Spinal cord (tissue), 10 donors: ENCODE results near the gene LTBP4. TPM values are rescaled to one million over a fixed set of nuclear protein-coding genes. Genes with fewer than 3 reads are reported as not detected.

Experiments
- DNase-seq, 6 donors: peaks; one replicate each; pipeline versions ENCODE4 v3.0.0 to v3.0.0-alpha.2; 2013 to 2015; ENCODE audit warnings: low spot score in 6 of 6, low read depth in 4 of 6
- H3K27ac ChIP-seq: one replicate; pipeline ENCODE4 v1.5.1; 2013; ENCODE audit warnings: low read depth, low read length, control low read depth
- H3K27me3 ChIP-seq: one replicate; pipeline ENCODE4 v1.6.1; 2013; ENCODE audit warnings: low read length; ENCODE audit not compliant: control insufficient read depth, insufficient read depth
- H3K36me3 ChIP-seq: one replicate; pipeline ENCODE4 v1.6.1; 2013; ENCODE audit warnings: low read length; ENCODE audit not compliant: control insufficient read depth, insufficient read depth
- H3K4me1 ChIP-seq: one replicate; pipeline ENCODE4 v1.6.1; 2013; ENCODE audit warnings: low read length; ENCODE audit not compliant: control insufficient read depth, insufficient read depth
- H3K4me3 ChIP-seq: one replicate; pipeline ENCODE4 v1.5.1; 2013; ENCODE audit warnings: low read depth, low read length, control low read depth
- H3K9me3 ChIP-seq: one replicate; pipeline ENCODE4 v1.6.1; 2013; ENCODE audit warnings: low read length; ENCODE audit not compliant: control insufficient read depth, insufficient read depth
- WGBS: methylation state at CpG from one replicate; pipeline ENCODE4 v1.1.5; 2013; ENCODE audit warnings: missing lambda C conversion rate; ENCODE audit not compliant: insufficient coverage; 5-methylcytosine and 5-hydroxymethylcytosine counted together
- polyA plus RNA-seq, 2 donors: library from polyadenylated mRNA; unstranded; fragments of 120-200 nt; gene quantifications; one replicate each; pipeline ENCODE4 v1.2.1, GENCODE V29; 2013; ENCODE audit not compliant: insufficient read length in 2 of 2
- total RNA-seq, 2 donors: library from RNA; depleted of rRNA in 1 of 2; stranded (reverse); fragments of 120-200 nt in 1 of 2; fragments of >200 nt in 1 of 2; gene quantifications; one replicate each; pipeline versions ENCODE4 v1.2.3 to v1.2.4, GENCODE V29; 2013 to 2014
- donor health status: healthy.

Gene LTBP4
- total and polyA plus RNA-seq, 4 donors, result 57.5 to 141 (median 69.8) TPM

DNA sequence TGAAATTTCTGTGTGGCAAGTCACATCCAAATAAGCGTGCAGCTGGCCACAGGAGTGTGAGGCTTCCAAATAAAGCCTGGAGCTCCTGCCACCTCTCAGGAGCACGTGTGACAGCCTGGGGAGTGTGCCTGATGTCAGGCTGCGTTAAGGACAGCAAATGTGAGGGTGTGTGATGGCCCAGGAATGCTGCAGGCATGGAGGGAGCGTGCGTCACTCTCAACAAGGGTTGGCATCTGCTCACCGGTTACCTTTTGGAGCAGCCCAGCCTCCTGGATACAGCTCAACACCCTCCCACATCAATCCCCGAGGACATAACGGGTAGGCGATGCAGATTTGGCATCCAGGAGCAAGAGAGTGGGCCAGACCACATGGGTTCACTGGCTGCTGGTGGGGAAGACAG, 70.2 kb downstream of the LTBP4 start:
- Histone ChIP-seq H3K36me3 (peaks cover 91% of the 10 kb centered on the region), H3K4me3 (no peak overlapping the region), H3K27me3 (no peaks in the 10 kb centered on the region), H3K9me3 (no peaks in the 10 kb centered on the region), H3K27ac (no peak overlapping the region), H3K4me1 (no peaks in the 10 kb centered on the region)
- WGBS, result 80% methylated on average over 9 of the region's 9 CpGs
- no peak for DNase-seq

DNA sequence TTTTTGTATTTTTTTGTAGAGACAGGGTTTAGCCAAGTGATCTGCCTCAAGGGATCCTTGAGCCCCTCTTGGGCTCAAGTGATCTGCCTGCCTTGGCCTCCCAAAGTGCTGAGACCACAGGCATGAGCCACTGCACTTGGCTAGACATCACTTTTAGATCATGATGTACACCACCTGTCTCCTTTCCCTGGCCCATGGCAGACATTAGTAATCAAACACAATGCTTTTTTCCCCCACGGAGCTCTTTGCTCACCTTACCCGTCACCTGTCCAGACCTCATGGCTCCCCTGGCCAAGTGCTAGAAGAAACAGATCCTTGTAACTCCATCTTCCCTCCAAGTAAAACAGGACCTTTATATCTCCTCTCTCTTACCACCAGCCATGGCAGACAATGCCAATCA, 70.9 kb downstream of the LTBP4 start:
- DNase-seq, result no peak
- 89% methylated on average over 2 of the region's 2 CpGs for WGBS
- no peak overlapping the region for H3K27ac ChIP-seq
- no peaks in the 10 kb centered on the region for H3K27me3 ChIP-seq
- no peaks in the 10 kb centered on the region for H3K9me3 ChIP-seq
- peaks cover 92% of the 10 kb centered on the region for H3K36me3 ChIP-seq
- H3K4me3 ChIP-seq, result no peak overlapping the region
- no peaks in the 10 kb centered on the region for H3K4me1 ChIP-seq

DNA sequence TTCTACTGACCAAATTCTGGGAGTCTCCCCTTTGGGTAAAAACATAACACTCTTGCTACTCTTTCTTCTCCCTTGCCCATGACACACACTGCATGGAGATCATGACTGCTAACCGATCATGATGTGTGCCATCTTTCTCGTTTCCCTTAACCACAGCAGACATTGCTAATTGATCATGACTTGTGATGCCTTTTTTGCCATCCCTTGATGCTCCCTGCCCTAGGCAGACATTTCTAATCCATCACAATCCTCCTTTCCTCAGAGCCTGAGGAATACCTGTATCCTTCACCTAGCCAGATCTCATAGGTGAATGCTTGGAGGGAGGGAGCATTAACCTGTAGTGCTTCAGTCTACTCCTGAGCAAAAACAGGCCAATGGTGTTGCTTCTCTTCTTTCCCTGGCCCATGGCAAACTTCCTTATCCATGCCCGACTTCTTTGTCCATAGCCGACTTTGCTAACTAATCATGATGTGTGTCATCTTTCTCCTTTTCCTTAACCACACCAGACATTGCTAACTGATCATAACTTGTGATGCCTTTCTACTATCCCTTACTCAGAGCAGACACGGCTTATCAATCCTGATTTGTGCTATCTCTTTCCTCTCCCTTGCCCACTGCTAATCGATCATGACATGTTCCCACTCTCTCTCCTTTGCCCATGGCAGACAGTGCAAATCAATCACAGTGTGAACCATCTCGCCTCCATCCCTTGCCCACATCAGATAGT, 71.6 kb downstream of the LTBP4 start:
- Histone ChIP-seq H3K4me1 (no peaks in the 10 kb centered on the region), H3K36me3 (peaks cover 92% of the 10 kb centered on the region), H3K9me3 (no peaks in the 10 kb centered on the region), H3K27ac (no peak overlapping the region), H3K4me3 (no peak overlapping the region), H3K27me3 (no peaks in the 10 kb centered on the region)
- DNase-seq, result no peak
- 95% methylated on average over 7 of the region's 7 CpGs for WGBS

DNA sequence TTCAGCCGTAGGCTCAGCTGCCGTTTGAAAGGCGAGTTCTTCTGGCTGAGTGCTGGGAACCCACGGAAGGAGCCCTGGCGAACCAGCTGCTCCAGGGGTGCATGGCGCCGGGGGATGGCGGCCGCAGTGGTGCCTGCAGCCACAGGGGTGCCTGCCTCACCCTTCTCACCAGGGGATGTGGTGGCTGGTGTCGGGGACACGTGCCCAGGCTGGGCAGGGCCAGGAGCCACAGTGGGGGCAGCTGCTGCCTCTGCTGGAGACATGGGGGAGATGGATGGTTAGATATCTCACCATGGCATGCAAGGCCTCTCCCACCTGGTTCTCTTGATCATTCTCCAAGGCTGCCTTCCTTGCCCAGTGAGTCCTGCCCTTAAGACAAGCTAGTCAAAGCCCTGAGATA, 72.2 kb downstream of the LTBP4 start:
- Histone ChIP-seq H3K4me3 (no peak overlapping the region), H3K4me1 (no peaks in the 10 kb centered on the region), H3K27me3 (no peaks in the 10 kb centered on the region), H3K9me3 (no peaks in the 10 kb centered on the region), H3K27ac (no peak overlapping the region), H3K36me3 (peaks cover 92% of the 10 kb centered on the region)
- 78% methylated on average over 9 of the region's 11 CpGs for WGBS
- DNase-seq, result no peak

DNA sequence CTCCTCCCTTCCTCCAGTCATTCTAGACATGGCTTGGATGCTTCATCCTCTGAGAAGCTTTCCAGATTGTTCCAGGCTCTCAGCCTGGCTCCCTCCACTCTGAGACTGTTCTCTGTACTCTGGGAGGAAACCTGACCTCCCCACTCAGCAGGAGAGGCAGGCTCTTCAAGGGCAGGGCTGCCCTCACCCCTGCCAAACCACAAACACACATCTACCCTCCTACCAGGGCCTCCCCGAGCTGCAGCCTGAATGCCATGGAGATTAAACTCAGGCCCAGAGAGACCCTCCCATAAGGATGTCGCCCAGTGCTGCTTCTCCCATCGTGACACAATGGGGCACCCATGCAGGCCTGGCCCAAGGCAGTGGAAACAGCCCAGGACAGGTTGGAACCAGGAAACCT, 73.1 kb downstream of the LTBP4 start:
- Histone ChIP-seq H3K36me3 (peaks cover 95% of the 10 kb centered on the region), H3K9me3 (no peaks in the 10 kb centered on the region), H3K27me3 (no peaks in the 10 kb centered on the region), H3K27ac (no peak overlapping the region), H3K4me1 (no peaks in the 10 kb centered on the region), H3K4me3 (no peak overlapping the region)
- WGBS, result 88% methylated on average over 3 of the region's 3 CpGs
- no peak for DNase-seq

DNA sequence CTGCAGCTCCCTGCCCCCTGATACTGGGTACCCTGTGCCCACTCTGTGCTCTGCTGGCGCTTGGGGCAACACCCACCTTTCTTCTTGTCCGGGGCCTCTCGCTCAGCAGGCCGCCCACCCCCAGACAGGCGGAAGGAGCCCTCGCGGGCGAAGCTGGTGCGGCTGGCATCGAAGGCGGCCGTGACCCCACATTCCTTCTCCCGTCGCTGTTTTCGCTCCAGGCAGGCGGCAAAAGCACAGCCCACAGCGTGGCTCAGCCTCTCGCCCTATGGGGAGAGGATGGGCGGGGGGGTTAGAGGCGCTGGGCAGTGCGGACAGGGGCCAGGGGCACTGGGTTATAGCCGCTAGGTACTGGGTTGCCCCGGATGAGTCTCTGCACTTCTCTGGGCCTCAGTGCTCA, 76.0 kb downstream of the LTBP4 start:
- no peak for DNase-seq
- H3K9me3 ChIP-seq, result no peaks in the 10 kb centered on the region
- H3K4me1 ChIP-seq, result no peaks in the 10 kb centered on the region
- WGBS, result 98% methylated on average over 19 of the region's 23 CpGs
- H3K27ac ChIP-seq, result no peak overlapping the region
- H3K4me3 ChIP-seq, result no peak overlapping the region
- no peaks in the 10 kb centered on the region for H3K27me3 ChIP-seq
- H3K36me3 ChIP-seq, result peaks cover 90% of the 10 kb centered on the region

Other genes starting within 250 kb of the LTBP4 start
- under 1 TPM; 0.10 to 0.11 TPM for gene HIPK4, start 211.2 kb upstream of the LTBP4 start, total RNA-seq
- gene HIPK4, start 211.2 kb upstream of the LTBP4 start, polyA plus RNA-seq, result 1 to 10 TPM in 1 of 2 donors, under 1 TPM in 1; 0.70 to 1.6 TPM
- gene PRX, start 188.0 kb upstream of the LTBP4 start, total RNA-seq, result 10 to 100 TPM; 28.7 to 51.7 TPM
- 1 to 10 TPM; 6.1 to 9.7 TPM for gene PRX, start 188.0 kb upstream of the LTBP4 start, polyA plus RNA-seq
- 10 to 100 TPM in 1 of 2 donors, 1 to 10 TPM in 1; 8.1 to 11.4 TPM for gene SERTAD1, start 175.4 kb upstream of the LTBP4 start, total RNA-seq
- gene SERTAD1, start 175.4 kb upstream of the LTBP4 start, polyA plus RNA-seq, result 1 to 10 TPM; 4.9 to 5.5 TPM
- 10 to 100 TPM; 15.9 to 35.4 TPM for gene SERTAD3, start 157.0 kb upstream of the LTBP4 start, total RNA-seq
- 10 to 100 TPM; 13.3 to 14.5 TPM for gene SERTAD3, start 157.0 kb upstream of the LTBP4 start, polyA plus RNA-seq
- 100 to 1,000 TPM in 1 of 2 donors, 10 to 100 TPM in 1; 70.9 to 102 TPM for gene BLVRB, start 135.6 kb upstream of the LTBP4 start, total RNA-seq
- gene BLVRB, start 135.6 kb upstream of the LTBP4 start, polyA plus RNA-seq, result 10 to 100 TPM; 23.0 to 27.3 TPM
- gene SPTBN4, start 134.4 kb upstream of the LTBP4 start, total RNA-seq, result 10 to 100 TPM; 13.9 to 24.2 TPM
- 10 to 100 TPM; 31.9 to 43.8 TPM for gene SPTBN4, start 134.4 kb upstream of the LTBP4 start, polyA plus RNA-seq
- gene SHKBP1, start 24.5 kb upstream of the LTBP4 start, total RNA-seq, result 10 to 100 TPM in 1 of 2 donors, 1 to 10 TPM in 1; 9.6 to 11.8 TPM
- 10 to 100 TPM; 36.9 to 43.1 TPM for gene SHKBP1, start 24.5 kb upstream of the LTBP4 start, polyA plus RNA-seq
- gene NUMBL, start 89.3 kb downstream of the LTBP4 start, total RNA-seq, result 10 to 100 TPM; 19.0 to 23.7 TPM
- gene NUMBL, start 89.3 kb downstream of the LTBP4 start, polyA plus RNA-seq, result 10 to 100 TPM; 46.6 to 66.5 TPM
- gene COQ8B, start 115.5 kb downstream of the LTBP4 start, total RNA-seq, result 10 to 100 TPM; 25.7 to 39.5 TPM
- 10 to 100 TPM; 47.6 to 47.9 TPM for gene COQ8B, start 115.5 kb downstream of the LTBP4 start, polyA plus RNA-seq
- 1 to 10 TPM; 6.3 to 8.2 TPM for gene ITPKC, start 115.7 kb downstream of the LTBP4 start, total RNA-seq
- gene ITPKC, start 115.7 kb downstream of the LTBP4 start, polyA plus RNA-seq, result 10 to 100 TPM; 10.9 to 12.0 TPM
- 1 to 10 TPM; 1.6 to 2.1 TPM for gene ACTMAP, start 149.1 kb downstream of the LTBP4 start, total RNA-seq
- 10 to 100 TPM; 10.2 to 16.3 TPM for gene ACTMAP, start 149.1 kb downstream of the LTBP4 start, polyA plus RNA-seq
- gene SNRPA, start 149.8 kb downstream of the LTBP4 start, total RNA-seq, result 10 to 100 TPM; 21.7 to 35.9 TPM
- gene SNRPA, start 149.8 kb downstream of the LTBP4 start, polyA plus RNA-seq, result 10 to 100 TPM; 73.2 to 86.4 TPM
- 10 to 100 TPM in 1 of 2 donors, 1 to 10 TPM in 1; 7.9 to 20.2 TPM for gene MIA, start 174.2 kb downstream of the LTBP4 start, total RNA-seq
- 10 to 100 TPM in 1 of 2 donors, 1 to 10 TPM in 1; 8.5 to 19.8 TPM for gene MIA, start 174.2 kb downstream of the LTBP4 start, polyA plus RNA-seq
- 10 to 100 TPM; 13.1 to 20.6 TPM for gene RAB4B, start 176.9 kb downstream of the LTBP4 start, total RNA-seq
- gene RAB4B, start 176.9 kb downstream of the LTBP4 start, polyA plus RNA-seq, result 10 to 100 TPM; 49.8 to 50.8 TPM
- gene EGLN2, start 197.8 kb downstream of the LTBP4 start, total RNA-seq, result 100 to 1,000 TPM in 1 of 2 donors, 10 to 100 TPM in 1; 37.6 to 105 TPM
- gene EGLN2, start 197.8 kb downstream of the LTBP4 start, polyA plus RNA-seq, result 100 to 1,000 TPM in 1 of 2 donors, 10 to 100 TPM in 1; 93.3 to 106 TPM
- gene CYP2A6, start 249.1 kb downstream of the LTBP4 start, total RNA-seq, result under 1 TPM in 1 of 2 donors, not detected in 1; 0.50 TPM
- 1 to 10 TPM in 1 of 2 donors, under 1 TPM in 1; 0.48 to 1.9 TPM for gene CYP2A6, start 249.1 kb downstream of the LTBP4 start, polyA plus RNA-seq